Measurements from ENCODE around the gene COL5A2.

COL5A2 gene

GRCh38 chr2:189179570-189179950, at the start of gene COL5A2:
TSS of gene COL5A2 (minus strand) at chr2:189179761. CDS start at chr2:189179604, 157 bp downstream.
- DNase-seq (ENCODE audit: low read depth), result no peak

- DNase-seq (ENCODE audit: low read depth), result no peak
Observed at GRCh38 chr2:189226017-189226416, 46.5 kb upstream of the COL5A2 start.

- DNase-seq (ENCODE audit: low read depth), result no peak
Observed at GRCh38 chr2:189225032-189225431, 45.5 kb upstream of the COL5A2 start.

DNA sequence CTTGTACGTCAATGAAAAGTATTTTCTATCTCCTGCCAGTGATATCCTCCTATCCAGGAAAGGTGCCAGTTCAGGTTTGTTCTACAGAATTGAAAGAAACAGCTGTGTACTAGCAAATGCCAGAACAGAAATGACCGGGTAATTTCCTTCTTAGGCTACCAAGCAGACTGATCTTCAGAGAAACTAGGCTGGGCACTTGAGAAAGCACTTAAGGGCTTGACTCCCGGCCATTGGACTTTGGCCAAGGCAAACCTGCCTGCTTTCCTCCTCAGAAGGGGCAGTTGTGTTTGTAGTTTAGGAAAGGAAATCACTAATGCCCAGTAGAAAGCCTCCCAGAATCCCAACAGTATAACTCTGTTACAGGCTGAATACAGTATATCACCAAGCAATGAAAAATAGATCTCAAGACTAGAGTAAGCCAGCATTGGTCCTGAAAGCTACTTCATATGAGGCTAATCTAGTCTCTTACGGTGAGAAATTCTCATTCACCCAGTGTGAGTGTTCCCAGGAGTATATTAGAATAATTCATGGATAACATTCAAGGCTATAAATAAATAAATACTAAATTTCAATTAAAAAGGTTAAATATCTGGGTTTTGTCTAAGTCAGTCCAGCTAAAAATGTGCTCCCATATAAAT, 43.0 kb upstream of the COL5A2 start:
- no peak for DNase-seq (ENCODE audit: low read depth)

DNA sequence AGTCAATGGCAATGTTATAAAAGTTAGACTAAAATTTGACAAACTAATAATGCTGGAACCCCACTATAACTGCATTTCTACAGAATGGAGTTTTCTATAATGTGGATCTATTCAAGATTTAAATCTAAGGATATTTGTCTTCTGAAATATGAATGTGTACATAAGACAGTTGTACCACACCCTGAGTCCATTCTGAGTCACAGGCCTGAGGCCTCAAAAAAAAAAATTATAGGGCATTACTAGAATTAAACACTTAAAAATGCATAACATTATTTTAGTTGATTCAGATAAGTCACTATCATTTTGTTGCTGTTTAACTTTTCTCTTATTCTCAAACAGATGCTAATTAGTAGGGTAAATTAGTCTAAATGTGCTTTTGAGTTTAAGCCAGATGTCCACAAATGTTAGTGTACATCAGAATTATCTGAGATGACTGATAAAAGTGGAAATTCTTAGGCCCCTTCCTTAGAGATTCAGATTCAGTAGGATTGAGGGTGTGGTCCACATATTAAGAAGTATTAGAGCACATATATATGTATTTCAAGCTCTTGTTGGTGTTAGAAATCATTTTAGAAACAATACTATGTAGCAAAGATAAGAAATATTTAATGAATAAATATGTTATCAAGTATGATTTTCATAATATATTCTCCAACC, 42.4 kb upstream of the COL5A2 start:
- no peak for DNase-seq (ENCODE audit: low read depth)

GRCh38 chr2:189218236-189218635, 38.7 kb upstream of the COL5A2 start:
- no peak for DNase-seq (ENCODE audit: low read depth)

DNA sequence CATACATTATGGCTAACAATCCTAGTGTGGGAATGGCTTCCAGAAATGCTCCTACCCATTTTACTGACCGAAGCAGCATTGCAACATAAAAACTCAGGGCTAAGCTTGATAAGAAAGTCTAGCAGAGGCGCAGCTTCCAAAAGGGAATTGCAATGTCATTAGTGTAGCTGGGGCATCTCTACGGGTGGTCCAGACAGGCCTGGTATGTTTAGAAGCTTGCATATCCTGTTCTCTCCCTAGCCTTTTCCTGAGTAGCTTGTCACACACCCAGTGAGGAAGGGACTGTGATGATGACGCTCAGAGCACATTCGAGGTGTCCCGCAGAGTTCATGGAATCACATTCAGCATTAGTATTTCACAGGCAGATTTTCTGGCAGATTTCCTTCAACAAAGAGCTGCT, 38.0 kb upstream of the COL5A2 start:
- DNase-seq (ENCODE audit: low read depth), result no peak

- DNase-seq (ENCODE audit: low read depth), result no peak
Observed at GRCh38 chr2:189217051-189217450, 37.5 kb upstream of the COL5A2 start.

DNA sequence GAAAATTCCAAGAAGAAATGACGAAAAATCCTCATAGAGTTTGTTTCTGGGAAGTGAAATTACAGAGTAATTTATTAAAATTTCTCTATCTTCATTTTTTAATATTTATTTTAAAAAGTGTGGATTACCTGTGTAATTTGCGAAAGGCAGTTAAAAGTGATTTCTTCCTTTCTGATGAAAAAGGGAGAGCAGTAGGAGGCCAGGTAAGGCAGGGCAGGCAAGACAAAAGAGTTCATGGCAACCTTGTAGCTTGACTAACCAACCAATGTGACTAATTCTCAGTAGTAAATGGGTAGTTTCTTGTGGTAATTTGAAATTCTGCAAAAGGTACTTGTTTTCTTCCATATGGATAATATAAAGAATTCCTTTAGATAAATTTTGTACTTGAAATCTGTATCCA, 34.9 kb upstream of the COL5A2 start:
- no peak for DNase-seq (ENCODE audit: low read depth)

GRCh38 chr2:189213250-189213649, 33.7 kb upstream of the COL5A2 start:
- no peak for DNase-seq (ENCODE audit: low read depth)

DNA sequence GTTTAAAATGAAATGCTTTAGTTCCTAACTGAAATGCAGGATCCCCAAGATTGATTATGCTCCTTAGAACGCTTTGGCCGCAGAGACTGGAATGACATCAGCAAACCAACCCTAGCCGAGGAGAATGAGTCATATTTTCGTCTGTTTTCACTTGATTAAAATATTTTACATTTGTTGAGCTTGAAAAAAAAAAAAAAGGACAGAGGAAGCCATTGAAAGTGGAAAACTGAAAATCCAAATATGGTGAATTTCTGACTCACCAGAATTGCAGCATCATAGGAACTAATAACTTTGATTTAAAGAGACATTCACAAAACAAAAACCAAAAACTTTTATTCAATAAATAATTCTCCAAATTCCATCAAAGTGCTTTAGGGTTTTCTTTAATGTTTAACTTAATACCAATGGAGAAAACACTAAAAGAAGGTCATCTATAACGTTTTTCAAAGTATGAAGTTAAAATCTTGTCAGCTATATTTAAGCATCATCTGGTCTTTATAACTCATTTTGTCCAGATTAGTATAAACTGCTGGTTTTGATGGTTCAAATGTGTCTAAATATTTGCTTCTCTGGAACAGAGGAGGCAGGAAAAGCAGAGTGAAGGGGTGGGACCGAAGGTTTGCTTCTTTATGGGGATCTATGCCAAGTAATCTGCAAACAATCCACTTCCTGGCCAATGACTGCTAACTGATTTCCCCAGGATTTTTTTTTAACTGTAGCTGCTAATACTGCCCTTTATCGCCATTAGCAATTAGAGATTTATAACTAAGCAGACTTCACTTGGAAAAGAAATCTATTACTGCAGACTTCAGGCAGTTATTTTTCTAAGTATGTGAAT, 30.9 kb upstream of the COL5A2 start:
- no peak for DNase-seq (ENCODE audit: low read depth)

- DNase-seq (ENCODE audit: low read depth), result no peak
Observed at GRCh38 chr2:189208254-189208653, 28.7 kb upstream of the COL5A2 start.

DNA sequence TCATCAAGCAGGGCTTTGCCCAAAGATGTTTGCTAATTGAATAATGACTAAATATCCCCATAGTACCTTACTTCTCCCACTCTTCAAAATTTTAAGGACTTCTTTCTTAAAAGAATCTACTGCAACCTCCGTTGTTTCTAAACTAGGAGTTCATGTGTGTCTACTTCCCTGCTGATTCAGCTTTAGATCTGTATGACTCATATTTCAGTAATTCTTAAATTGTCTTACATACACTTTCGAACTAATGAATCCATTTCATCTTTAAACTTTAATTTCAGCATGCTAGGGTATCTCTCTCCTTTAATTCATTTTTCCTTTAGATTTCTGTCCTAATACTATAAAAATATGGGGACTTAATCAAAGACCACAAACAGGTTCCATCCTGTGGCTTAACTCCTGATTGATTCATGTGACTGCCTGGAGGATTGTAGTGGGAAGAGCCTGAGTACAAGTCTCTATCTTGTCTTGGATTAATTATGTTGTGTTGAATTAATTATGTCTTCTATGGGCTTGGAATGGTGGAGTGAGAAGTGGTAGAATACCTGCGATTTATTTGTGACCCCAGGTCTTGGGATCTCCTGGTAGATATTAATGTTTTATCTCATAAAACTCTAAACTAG, 24.9 kb upstream of the COL5A2 start:
- no peak for DNase-seq (ENCODE audit: low read depth)

DNA sequence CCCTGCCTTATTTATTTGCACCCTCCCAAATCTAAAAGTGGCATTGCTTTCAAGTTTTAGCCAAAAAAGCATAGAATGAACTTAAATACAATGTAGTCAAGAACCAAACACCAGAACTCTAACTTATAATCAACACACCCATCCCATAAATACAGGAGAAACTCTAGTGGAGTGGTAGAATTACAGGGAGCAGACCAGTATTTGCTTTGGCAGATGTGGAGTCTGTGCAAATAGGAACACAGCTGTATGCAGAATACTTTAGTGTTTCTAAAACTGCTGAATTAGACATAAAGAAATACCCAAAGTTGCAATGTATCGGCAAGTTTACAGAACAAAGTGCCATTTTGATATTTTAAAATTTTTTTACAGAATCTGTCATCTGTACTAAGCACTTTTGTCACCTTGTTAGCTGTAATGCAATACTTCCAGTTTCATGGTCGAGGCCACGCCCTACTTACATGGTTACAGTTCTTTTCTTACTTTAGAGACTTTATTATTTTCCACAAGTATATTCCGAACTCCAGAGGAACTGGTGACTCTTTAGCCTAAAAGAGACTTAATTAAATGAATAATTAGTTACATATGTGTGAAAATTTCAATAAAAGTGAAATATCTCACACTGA, 23.7 kb upstream of the COL5A2 start:
- no peak for DNase-seq (ENCODE audit: low read depth)

DNA sequence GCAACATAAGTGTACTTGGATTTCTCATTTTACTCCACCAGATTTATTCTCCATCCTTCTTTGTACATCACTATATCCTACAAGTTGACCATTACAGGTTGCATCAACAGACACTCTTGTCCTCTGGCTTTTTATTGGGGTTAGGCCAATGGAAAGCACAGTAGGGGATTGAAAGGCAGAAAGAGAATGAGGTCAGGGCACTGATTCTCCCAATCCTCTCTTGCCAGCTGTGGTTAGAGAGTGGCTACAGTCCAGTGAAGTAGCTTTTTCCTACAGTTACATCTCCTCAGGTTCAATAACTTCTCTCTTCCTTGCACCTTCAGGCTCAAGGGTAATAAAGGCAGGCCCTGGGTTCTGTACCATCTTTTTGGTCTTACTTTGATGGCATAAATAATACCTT, 20.2 kb upstream of the COL5A2 start:
- no peak for DNase-seq (ENCODE audit: low read depth)

DNA sequence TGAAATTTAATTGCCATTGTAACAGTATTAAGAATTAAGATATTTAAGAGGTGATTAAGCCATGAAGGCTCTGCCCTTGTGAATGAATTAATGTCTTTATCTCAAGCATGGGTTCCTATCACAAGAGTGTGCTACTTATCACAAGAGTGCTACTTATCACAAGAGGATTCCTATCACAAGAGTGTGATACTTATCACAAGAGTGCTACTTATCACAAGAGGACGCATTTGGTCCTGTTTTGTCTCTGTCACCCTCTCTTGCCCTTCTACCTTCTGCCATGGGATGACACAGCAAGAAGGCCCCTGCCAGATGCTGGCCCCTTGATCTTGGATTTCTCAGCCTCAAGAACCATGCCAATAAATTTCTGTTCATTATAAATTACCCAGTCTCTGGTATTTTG, 13.2 kb upstream of the COL5A2 start:
- no peak for DNase-seq (ENCODE audit: low read depth)

GRCh38 chr2:189191766-189192165, 12.2 kb upstream of the COL5A2 start:
- DNase-seq (ENCODE audit: low read depth), result no peak

GRCh38 chr2:189190685-189191084, 11.1 kb upstream of the COL5A2 start:
- DNase-seq (ENCODE audit: low read depth), result no peak

- no peak for DNase-seq (ENCODE audit: low read depth)
Observed at GRCh38 chr2:189188115-189188805, 8.7 kb upstream of the COL5A2 start.

GRCh38 chr2:189183170-189183569, 3.6 kb upstream of the COL5A2 start:
- DNase-seq (ENCODE audit: low read depth), result no peak

GRCh38 chr2:189181706-189182105, 2.1 kb upstream of the COL5A2 start:
- no peak for DNase-seq (ENCODE audit: low read depth)

All from stimulated activated CD8-positive, alpha-beta memory T cell treated with anti-CD3 and anti-CD28 coated beads, Interleukin-15, amount 100 ng/mL, for 24 hours (primary cell).